Measurements from ENCODE around the gene RITA1. TPM values are rescaled to one million over a fixed set of nuclear protein-coding genes. Genes with fewer than 3 reads are reported as not detected.

Gene RITA1
- total RNA-seq, 1 donor from 2014 or later, result 11.7 TPM

- Mint-ChIP-seq H3K4me3 (ENCODE audit: unreplicated experiment) (no peak overlapping the region), H3K4me1 (ENCODE audit: unreplicated experiment) (peaks cover 29% of the 10 kb centered on the region), H3K9me3 (ENCODE audit: unreplicated experiment) (no peaks in the 10 kb centered on the region), H3K27ac (ENCODE audit: unreplicated experiment) (no peak overlapping the region), H3K27me3 (ENCODE audit: unreplicated experiment) (peaks cover 7% of the 10 kb centered on the region), H3K36me3 (ENCODE audit: low read depth, unreplicated experiment) (peaks cover 9% of the 10 kb centered on the region)
- no peak for DNase-seq (ENCODE audit: low spot score)
- TF ChIP-seq CTCF (IDR thresholded peaks at IDR 0.05; ENCODE audit: unreplicated experiment), result no peak
Measured at GRCh38 chr12:113238309-113238708, 52.8 kb downstream of the RITA1 start.

- Mint-ChIP-seq H3K27me3 (ENCODE audit: unreplicated experiment) (peaks cover 7% of the 10 kb centered on the region), H3K9me3 (ENCODE audit: unreplicated experiment) (no peaks in the 10 kb centered on the region), H3K27ac (ENCODE audit: unreplicated experiment) (peak overlapping the region; percentile 89), H3K36me3 (ENCODE audit: low read depth, unreplicated experiment) (peaks cover 9% of the 10 kb centered on the region), H3K4me1 (ENCODE audit: unreplicated experiment) (peaks cover 26% of the 10 kb centered on the region), H3K4me3 (ENCODE audit: unreplicated experiment) (no peak overlapping the region)
- no peak for TF ChIP-seq CTCF (IDR thresholded peaks at IDR 0.05; ENCODE audit: unreplicated experiment)
- no peak for DNase-seq (ENCODE audit: low spot score)
Measured at GRCh38 chr12:113239288-113239771, 53.8 kb downstream of the RITA1 start.

- Mint-ChIP-seq H3K4me1 (ENCODE audit: unreplicated experiment) (peaks cover 27% of the 10 kb centered on the region), H3K9me3 (ENCODE audit: unreplicated experiment) (no peaks in the 10 kb centered on the region), H3K36me3 (ENCODE audit: low read depth, unreplicated experiment) (peaks cover 9% of the 10 kb centered on the region), H3K27me3 (ENCODE audit: unreplicated experiment) (peaks cover 8% of the 10 kb centered on the region), H3K4me3 (ENCODE audit: unreplicated experiment) (no peak overlapping the region), H3K27ac (ENCODE audit: unreplicated experiment) (peak overlapping the region; percentile 89)
- DNase-seq (ENCODE audit: low spot score), result no peak
- TF ChIP-seq CTCF (IDR thresholded peaks at IDR 0.05; ENCODE audit: unreplicated experiment), result no peak
Measured at GRCh38 chr12:113239811-113240331, 54.4 kb downstream of the RITA1 start.

- TF ChIP-seq CTCF (IDR thresholded peaks at IDR 0.05; ENCODE audit: unreplicated experiment), result no peak
- H3K27ac Mint-ChIP-seq (ENCODE audit: unreplicated experiment), result peak overlapping the region; percentile 89
- H3K4me3 Mint-ChIP-seq (ENCODE audit: unreplicated experiment), result no peak overlapping the region
- no peaks in the 10 kb centered on the region for H3K9me3 Mint-ChIP-seq (ENCODE audit: unreplicated experiment)
- DNase-seq (ENCODE audit: low spot score), result no peak
- H3K36me3 Mint-ChIP-seq (ENCODE audit: low read depth, unreplicated experiment), result peaks cover 8% of the 10 kb centered on the region
- peaks cover 8% of the 10 kb centered on the region for H3K27me3 Mint-ChIP-seq (ENCODE audit: unreplicated experiment)
- peaks cover 26% of the 10 kb centered on the region for H3K4me1 Mint-ChIP-seq (ENCODE audit: unreplicated experiment)
Measured at GRCh38 chr12:113240395-113240794, 54.9 kb downstream of the RITA1 start.

GRCh38 chr12:113241191-113242025, 55.9 kb downstream of the RITA1 start:
- Mint-ChIP-seq H3K4me1 (ENCODE audit: unreplicated experiment) (peaks cover 32% of the 10 kb centered on the region), H3K27ac (ENCODE audit: unreplicated experiment) (peak overlapping the region; percentile 50), H3K36me3 (ENCODE audit: low read depth, unreplicated experiment) (peaks cover 5% of the 10 kb centered on the region), H3K4me3 (ENCODE audit: unreplicated experiment) (no peak overlapping the region), H3K9me3 (ENCODE audit: unreplicated experiment) (no peaks in the 10 kb centered on the region), H3K27me3 (ENCODE audit: unreplicated experiment) (peaks cover 6% of the 10 kb centered on the region)
- DNase-seq (ENCODE audit: low spot score), result no peak
- TF ChIP-seq CTCF (IDR thresholded peaks at IDR 0.05; ENCODE audit: unreplicated experiment), result no peak

All from endothelial cell (in vitro differentiated cells).